Neural progenitor cell (in vitro differentiated cells): ENCODE results near the gene GH1.
"Not testable (repeated sequence)": the region's sequence is repeated elsewhere in the genome, so short reads cannot be mapped to it uniquely, and the experiment has no call there.

Experiments
- CTCF ChIP-seq: fragments of 200-600 bp; sonication (generic); IDR thresholded peaks from 2 replicates; pipeline ENCODE4 v1.5.1; 2017; ENCODE audit warnings: antibody characterized with exemption, mild to moderate bottlenecking
- EZH2 ChIP-seq: fragments of 200-600 bp; sonication (generic); IDR thresholded peaks from 2 replicates; pipeline ENCODE4 v1.6.1; 2017; ENCODE audit warnings: antibody characterized with exemption, mild to moderate bottlenecking, moderate library complexity

- TF ChIP-seq CTCF, EZH2: not testable (repeated sequence)
Measured at GRCh38 chr17:63920779-63921178, 2.1 kb upstream of the GH1 start.
